ENCODE results near the gene RP9. TPM values are rescaled to one million over a fixed set of nuclear protein-coding genes. Genes with fewer than 3 reads are reported as not detected.
A peak's percentile ranks its signal among the peaks of the same experiment; 100 is the strongest.

RP9 gene
- total and polyA plus RNA-seq, 4 donors: 7.8 to 27.7 (median 23.8) TPM

GRCh38 chr7:33055158-33055557, 54.0 kb downstream of the RP9 start:
- Histone ChIP-seq H3K27me3 (ENCODE audit: control insufficient read depth, insufficient read depth, low read length) (no peaks in the 10 kb centered on the region), H3K4me1 (ENCODE audit: control insufficient read depth, insufficient read depth, low read length) (no peaks in the 10 kb centered on the region), H3K9me3 (ENCODE audit: control insufficient read depth, insufficient read depth, low read length) (no peaks in the 10 kb centered on the region), H3K27ac (ENCODE audit: low read depth, low read length) (no peak overlapping the region), H3K4me3 (ENCODE audit: low read depth, low read length) (no peak overlapping the region), H3K36me3 (ENCODE audit: control insufficient read depth, insufficient read depth, low read length) (no peaks in the 10 kb centered on the region)
- no peak for DNase-seq (ENCODE audit: low read depth in 4 of 6, low spot score in 6 of 6)
- no CpG with 5 or more reads among the region's 5 CpGs for WGBS (ENCODE audit: insufficient coverage)

- Histone ChIP-seq H3K4me1 (ENCODE audit: control insufficient read depth, insufficient read depth, low read length) (no peaks in the 10 kb centered on the region), H3K4me3 (ENCODE audit: low read depth, low read length) (no peak overlapping the region), H3K36me3 (ENCODE audit: control insufficient read depth, insufficient read depth, low read length) (no peaks in the 10 kb centered on the region), H3K27me3 (ENCODE audit: control insufficient read depth, insufficient read depth, low read length) (no peaks in the 10 kb centered on the region), H3K9me3 (ENCODE audit: control insufficient read depth, insufficient read depth, low read length) (no peaks in the 10 kb centered on the region), H3K27ac (ENCODE audit: low read depth, low read length) (no peak overlapping the region)
- WGBS (ENCODE audit: insufficient coverage): 100% methylated on average over 1 of the region's 2 CpGs
- no peak for DNase-seq (ENCODE audit: low read depth in 4 of 6, low spot score in 6 of 6)
Observed at GRCh38 chr7:33054261-33054964, 54.8 kb downstream of the RP9 start.

DNA sequence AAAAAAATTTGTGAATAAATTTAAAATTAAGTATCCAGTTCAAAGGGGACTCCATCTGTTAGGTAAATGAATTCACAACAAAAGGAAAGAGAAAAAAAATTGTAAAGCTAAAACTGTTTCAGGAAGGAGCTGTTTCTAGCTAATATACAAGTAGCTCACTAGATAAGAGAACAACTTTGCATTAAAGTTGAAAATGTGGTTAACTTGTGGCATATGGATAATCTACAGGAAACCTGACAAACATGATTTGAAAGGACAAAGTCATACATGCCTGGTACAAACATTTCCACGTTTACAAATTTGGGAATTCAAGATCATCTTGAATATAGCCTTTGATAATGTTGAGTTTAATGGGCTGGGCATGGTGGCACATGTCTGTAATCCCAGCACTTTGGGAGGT, 55.5 kb downstream of the RP9 start:
- DNase-seq (ENCODE audit: low read depth in 4 of 6, low spot score in 6 of 6): no peak
- H3K4me1 ChIP-seq (ENCODE audit: control insufficient read depth, insufficient read depth, low read length): no peaks in the 10 kb centered on the region
- H3K4me3 ChIP-seq (ENCODE audit: low read depth, low read length): no peak overlapping the region
- H3K27me3 ChIP-seq (ENCODE audit: control insufficient read depth, insufficient read depth, low read length): no peaks in the 10 kb centered on the region
- no peaks in the 10 kb centered on the region for H3K36me3 ChIP-seq (ENCODE audit: control insufficient read depth, insufficient read depth, low read length)
- H3K9me3 ChIP-seq (ENCODE audit: control insufficient read depth, insufficient read depth, low read length): no peaks in the 10 kb centered on the region
- H3K27ac ChIP-seq (ENCODE audit: low read depth, low read length): no peak overlapping the region
- WGBS (ENCODE audit: insufficient coverage): no CpG with 5 or more reads among the region's 1 CpG

DNA sequence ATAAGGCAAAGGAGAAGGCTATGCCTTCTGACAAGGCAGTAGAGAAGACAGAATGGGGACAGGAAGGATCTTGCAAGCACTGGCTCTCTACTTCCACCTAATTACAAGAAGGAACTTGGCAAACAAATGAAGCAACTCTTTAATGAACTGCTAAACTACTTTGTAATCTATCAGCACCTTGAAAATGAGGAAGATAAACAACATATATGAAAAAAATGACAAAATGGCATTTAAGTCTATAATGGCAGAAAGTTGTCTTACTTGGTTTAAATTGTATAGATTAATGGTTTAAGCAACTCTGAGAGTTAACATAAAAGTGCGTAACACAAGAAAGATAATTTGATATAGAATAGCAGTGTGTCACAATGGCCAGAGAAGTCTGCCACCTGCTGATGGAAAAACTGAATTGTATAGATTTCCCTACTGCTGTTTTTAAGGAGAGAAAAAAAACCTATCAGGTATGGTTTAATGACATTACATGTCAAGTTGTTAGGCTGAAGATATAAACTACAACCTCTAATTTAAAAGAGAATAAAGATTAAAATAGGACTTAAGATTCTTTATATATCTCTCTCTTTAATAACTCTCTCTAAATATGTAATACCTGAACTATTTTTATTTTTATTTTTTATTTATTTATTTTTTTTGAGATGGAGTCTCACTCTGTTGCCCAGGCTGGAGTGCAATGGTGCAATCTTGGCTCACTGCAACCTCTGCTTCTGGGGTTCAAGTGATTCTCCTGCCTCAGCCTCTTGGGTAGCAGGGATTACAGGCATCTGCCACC, 58.5 kb downstream of the RP9 start:
- WGBS (ENCODE audit: insufficient coverage): 0% methylated on average over 1 of the region's 1 CpG
- Histone ChIP-seq H3K27me3 (ENCODE audit: control insufficient read depth, insufficient read depth, low read length) (no peaks in the 10 kb centered on the region), H3K36me3 (ENCODE audit: control insufficient read depth, insufficient read depth, low read length) (no peaks in the 10 kb centered on the region), H3K27ac (ENCODE audit: low read depth, low read length) (no peak overlapping the region), H3K9me3 (ENCODE audit: control insufficient read depth, insufficient read depth, low read length) (no peaks in the 10 kb centered on the region), H3K4me1 (ENCODE audit: control insufficient read depth, insufficient read depth, low read length) (no peaks in the 10 kb centered on the region), H3K4me3 (ENCODE audit: low read depth, low read length) (no peak overlapping the region)
- DNase-seq (ENCODE audit: low read depth in 4 of 6, low spot score in 6 of 6): peak in 3 of 6 donors; percentile 31 to 83 (median 69)

GRCh38 chr7:33048704-33049103, 60.5 kb downstream of the RP9 start:
- no peak overlapping the region for H3K4me3 ChIP-seq (ENCODE audit: low read depth, low read length)
- no peaks in the 10 kb centered on the region for H3K4me1 ChIP-seq (ENCODE audit: control insufficient read depth, insufficient read depth, low read length)
- DNase-seq (ENCODE audit: low read depth in 4 of 6, low spot score in 6 of 6): no peak
- no peaks in the 10 kb centered on the region for H3K9me3 ChIP-seq (ENCODE audit: control insufficient read depth, insufficient read depth, low read length)
- no CpG with 5 or more reads among the region's 1 CpG for WGBS (ENCODE audit: insufficient coverage)
- no peak overlapping the region for H3K27ac ChIP-seq (ENCODE audit: low read depth, low read length)
- H3K27me3 ChIP-seq (ENCODE audit: control insufficient read depth, insufficient read depth, low read length): no peaks in the 10 kb centered on the region
- no peaks in the 10 kb centered on the region for H3K36me3 ChIP-seq (ENCODE audit: control insufficient read depth, insufficient read depth, low read length)

DNA sequence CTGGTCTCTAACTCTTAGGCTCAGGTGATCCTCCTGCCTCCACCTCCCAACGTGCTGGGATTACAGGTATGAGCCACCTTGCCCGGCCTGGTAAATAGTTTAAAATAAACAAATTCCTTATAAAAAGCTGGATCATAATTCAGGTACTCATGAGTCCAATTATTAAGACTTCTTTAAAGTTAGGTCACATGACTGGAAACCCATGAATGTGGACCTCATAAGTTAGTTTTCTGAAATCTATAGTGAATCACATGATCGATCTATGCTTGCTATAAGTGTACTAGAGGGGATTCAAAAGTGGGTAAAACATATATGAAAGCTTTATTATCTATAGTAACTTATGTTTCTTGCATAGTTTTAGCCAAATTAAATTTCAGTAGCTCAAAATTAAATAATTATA, 60.9 kb downstream of the RP9 start:
- no CpG with 5 or more reads among the region's 3 CpGs for WGBS (ENCODE audit: insufficient coverage)
- Histone ChIP-seq H3K9me3 (ENCODE audit: control insufficient read depth, insufficient read depth, low read length) (no peaks in the 10 kb centered on the region), H3K36me3 (ENCODE audit: control insufficient read depth, insufficient read depth, low read length) (no peaks in the 10 kb centered on the region), H3K27me3 (ENCODE audit: control insufficient read depth, insufficient read depth, low read length) (no peaks in the 10 kb centered on the region), H3K4me3 (ENCODE audit: low read depth, low read length) (no peak overlapping the region), H3K27ac (ENCODE audit: low read depth, low read length) (no peak overlapping the region), H3K4me1 (ENCODE audit: control insufficient read depth, insufficient read depth, low read length) (no peaks in the 10 kb centered on the region)
- no peak for DNase-seq (ENCODE audit: low read depth in 4 of 6, low spot score in 6 of 6)

- Histone ChIP-seq H3K4me1 (ENCODE audit: control insufficient read depth, insufficient read depth, low read length) (no peaks in the 10 kb centered on the region), H3K4me3 (ENCODE audit: low read depth, low read length) (no peak overlapping the region), H3K36me3 (ENCODE audit: control insufficient read depth, insufficient read depth, low read length) (no peaks in the 10 kb centered on the region), H3K9me3 (ENCODE audit: control insufficient read depth, insufficient read depth, low read length) (no peaks in the 10 kb centered on the region), H3K27me3 (ENCODE audit: control insufficient read depth, insufficient read depth, low read length) (no peaks in the 10 kb centered on the region), H3K27ac (ENCODE audit: low read depth, low read length) (no peak overlapping the region)
- DNase-seq (ENCODE audit: low read depth in 4 of 6, low spot score in 6 of 6): no peak
- WGBS (ENCODE audit: insufficient coverage): no CpG with 5 or more reads among the region's 2 CpGs
Observed at GRCh38 chr7:33044986-33045385, 64.2 kb downstream of the RP9 start.

Small RNA genes lying within 50 kb of the gene (small RNA-seq; reads per million reads assigned to genes)
- gene AC074338.1 (ENCODE audit: low replicate concordance): not detected
- gene RN7SL505P (ENCODE audit: low replicate concordance): not detected

Other genes with a start within 250 kb of the RP9 start
- 10 to 100 TPM; 46.0 to 78.8 TPM for gene KBTBD2, start 217.6 kb downstream of the RP9 start, total RNA-seq
- gene KBTBD2, start 217.6 kb downstream of the RP9 start, polyA plus RNA-seq (ENCODE audit: insufficient read length in 2 of 2): 10 to 100 TPM; 45.0 to 46.0 TPM
- gene FKBP9, start 152.0 kb downstream of the RP9 start, total RNA-seq: 100 to 1,000 TPM; 108 to 118 TPM
- gene FKBP9, start 152.0 kb downstream of the RP9 start, polyA plus RNA-seq (ENCODE audit: insufficient read length in 2 of 2): 10 to 100 TPM; 75.2 to 89.9 TPM
- 10 to 100 TPM; 28.3 to 52.6 TPM for gene NT5C3A, start 46.6 kb downstream of the RP9 start, total RNA-seq
- 10 to 100 TPM; 46.3 to 47.1 TPM for gene NT5C3A, start 46.6 kb downstream of the RP9 start, polyA plus RNA-seq (ENCODE audit: insufficient read length in 2 of 2)
- gene BBS9, start 20.2 kb upstream of the RP9 start, total RNA-seq: 10 to 100 TPM; 37.0 to 67.8 TPM
- 10 to 100 TPM; 19.3 to 20.9 TPM for gene BBS9, start 20.2 kb upstream of the RP9 start, polyA plus RNA-seq (ENCODE audit: insufficient read length in 2 of 2)

Measured in spinal cord (tissue), 10 donors.